Measurements from ENCODE around the gene GTF3C4. TPM values are rescaled to one million over a fixed set of nuclear protein-coding genes. Genes with fewer than 3 reads are reported as not detected.

Gene GTF3C4
- total RNA-seq, 3 donors from 2014 or later = 10.5 to 16.6 (median 11.4) TPM

- Histone ChIP-seq H3K9me3 (no peaks in the 10 kb centered on the region), H3K36me3 (ENCODE audit: low read depth) (no peaks in the 10 kb centered on the region), H3K4me3 (no peak overlapping the region), H3K4me1 (ENCODE audit: low read depth) (peaks cover 6% of the 10 kb centered on the region)
- ATAC-seq (no peak), DNase-seq (no peak)
- intact Hi-C loops (cut with DNase I, micrococcal nuclease) = no loop called here
- TF ChIP-seq CTCF (IDR thresholded peaks at IDR 0.05) = no peak
These were observed 58.2 kb downstream of the GTF3C4 start for GRCh38 chr9:132728497-132728896.

- ATAC-seq (peak; percentile 51), DNase-seq (no peak)
- intact Hi-C loops (cut with DNase I, micrococcal nuclease) = no loop called here
- TF ChIP-seq CTCF (IDR thresholded peaks at IDR 0.05) = no peak
- no peaks in the 10 kb centered on the region for H3K9me3 ChIP-seq
- H3K4me3 ChIP-seq = no peak overlapping the region
- H3K36me3 ChIP-seq (ENCODE audit: low read depth) = no peaks in the 10 kb centered on the region
- peaks cover 6% of the 10 kb centered on the region for H3K4me1 ChIP-seq (ENCODE audit: low read depth)
These were observed 59.1 kb downstream of the GTF3C4 start for GRCh38 chr9:132729235-132729890.

- no peak for DNase-seq
- H3K9me3 ChIP-seq = no peaks in the 10 kb centered on the region
- H3K36me3 ChIP-seq (ENCODE audit: low read depth) = no peaks in the 10 kb centered on the region
- no peak overlapping the region for H3K4me3 ChIP-seq
- intact Hi-C loops (cut with DNase I, micrococcal nuclease) = no loop called here
- H3K4me1 ChIP-seq (ENCODE audit: low read depth) = peaks cover 6% of the 10 kb centered on the region
- no peak for ATAC-seq
- TF ChIP-seq CTCF (IDR thresholded peaks at IDR 0.05) = no peak
These were observed 60.1 kb downstream of the GTF3C4 start for GRCh38 chr9:132730054-132731033.

GRCh38 chr9:132731230-132731629 lies 61.0 kb downstream of the GTF3C4 start:
- no peaks in the 10 kb centered on the region for H3K36me3 ChIP-seq (ENCODE audit: low read depth)
- ATAC-seq (peak; percentile 92), DNase-seq (peak in 2 of 3 donors; percentile 32 to 54)
- TF ChIP-seq CTCF (IDR thresholded peaks at IDR 0.05) = no peak
- H3K4me3 ChIP-seq = no peak overlapping the region
- H3K9me3 ChIP-seq = no peaks in the 10 kb centered on the region
- H3K4me1 ChIP-seq (ENCODE audit: low read depth) = peaks cover 6% of the 10 kb centered on the region
- intact Hi-C loops (cut with DNase I, micrococcal nuclease) = no loop called here

GRCh38 chr9:132732326-132733259 lies 62.3 kb downstream of the GTF3C4 start:
- no peak for TF ChIP-seq CTCF (IDR thresholded peaks at IDR 0.05)
- Histone ChIP-seq H3K4me3 (no peak overlapping the region), H3K4me1 (ENCODE audit: low read depth) (peaks cover 6% of the 10 kb centered on the region), H3K36me3 (ENCODE audit: low read depth) (no peaks in the 10 kb centered on the region), H3K9me3 (no peaks in the 10 kb centered on the region)
- intact Hi-C loops (cut with DNase I, micrococcal nuclease) = no loop called here
- DNase-seq (no peak), ATAC-seq (no peak)

Measured in mucosa of descending colon (tissue), 3 donors.